ENCODE results near the gene MATN3.

GRCh38 chr2:20021405-20022009, 9.0 kb upstream of the MATN3 start:
- TF ChIP-seq EZH2phosphoT487 (IDR thresholded peaks at IDR 0.05; ENCODE audit: borderline replicate concordance) (no peak), CTCF (conservative IDR thresholded peaks at IDR 0.05; ENCODE audit: low read length) (no peak)
